ENCODE data around the gene SMCP. TPM values are rescaled to one million over a fixed set of nuclear protein-coding genes. Genes with fewer than 3 reads are reported as not detected.

SMCP gene, protein sequence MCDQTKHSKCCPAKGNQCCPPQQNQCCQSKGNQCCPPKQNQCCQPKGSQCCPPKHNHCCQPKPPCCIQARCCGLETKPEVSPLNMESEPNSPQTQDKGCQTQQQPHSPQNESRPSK
- not detected for total RNA-seq
- long read RNA-seq: 0 reads

DNA sequence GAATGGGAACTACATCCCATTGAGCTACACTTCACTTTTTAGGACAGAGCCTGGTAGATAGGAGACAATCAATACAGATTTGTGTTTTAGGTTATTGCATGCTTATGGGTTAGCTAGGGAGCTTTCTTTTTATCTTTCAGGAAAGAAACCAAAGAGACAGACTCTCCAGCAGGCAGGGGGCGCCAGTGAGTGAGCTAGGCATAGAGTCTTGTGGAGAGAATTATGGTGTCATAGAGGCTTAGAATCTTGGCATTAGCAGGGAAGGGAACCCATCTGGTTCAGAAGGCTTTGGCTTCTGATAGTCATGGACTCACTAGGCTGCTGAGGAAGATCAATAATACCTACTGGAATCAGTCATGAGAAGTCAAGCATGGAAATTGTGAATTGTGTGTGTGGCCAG is at the start of gene SMCP:
SMCP (plus strand) TSS at position 281 of the 400 bp plus-strand sequence. CDS start 6,101 bp downstream, outside the sequence.
- intact Hi-C loops (cut with micrococcal nuclease): no loop called here

DNA sequence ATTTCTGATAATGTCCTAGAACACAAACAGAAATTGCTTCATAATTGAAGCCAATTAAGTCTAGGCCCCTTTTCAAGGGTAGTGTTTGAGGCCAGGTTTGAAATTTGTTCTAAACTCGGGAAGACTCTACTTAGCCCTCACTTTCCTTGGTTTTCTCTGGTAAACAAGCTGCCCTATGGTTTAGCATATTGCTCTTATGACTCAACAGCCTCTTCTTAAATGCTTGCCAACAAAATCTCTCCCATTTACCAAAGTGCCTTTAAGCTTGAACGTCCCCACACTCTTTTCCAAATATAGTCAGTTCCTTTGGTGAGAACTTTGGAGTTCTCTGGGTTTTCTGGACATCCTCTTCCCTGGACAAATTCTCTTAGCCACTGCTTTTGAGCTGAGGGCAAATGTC is 41.3 kb upstream of the SMCP start:
- ATAC-seq: no peak
- intact Hi-C loops (cut with micrococcal nuclease): no loop called here
- no peak for DNase-seq

More for the DNA sequence above, at the start of gene SMCP:
- ATAC-seq: no peak
- no peak for DNase-seq

DNA sequence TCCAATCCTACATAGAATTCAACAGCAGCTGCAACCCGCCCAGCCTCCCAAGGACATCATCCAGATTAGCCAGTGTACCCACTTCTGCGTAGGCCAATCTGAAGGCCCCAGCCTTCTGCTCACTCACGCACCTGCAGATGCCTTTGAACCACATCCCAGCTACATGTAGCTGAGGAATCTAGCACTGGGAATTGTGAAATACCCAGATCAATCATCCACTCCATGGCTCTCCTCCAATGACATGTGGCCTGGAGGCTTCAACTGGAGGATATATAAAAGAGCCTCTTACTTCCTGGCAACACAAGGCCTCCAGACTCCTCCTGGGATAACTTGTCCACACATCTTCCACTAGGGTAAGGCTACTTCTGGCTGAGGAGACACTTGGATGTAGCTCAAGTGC is 35.6 kb upstream of the SMCP start, which contains the start of gene LCE6A:
LCE6A (plus strand) TSS at position 301 of the 400 bp plus-strand sequence. CDS start 665 bp downstream, outside the sequence.
- intact Hi-C loops (cut with micrococcal nuclease): no loop called here
- ATAC-seq: no peak
- DNase-seq: no peak

DNA sequence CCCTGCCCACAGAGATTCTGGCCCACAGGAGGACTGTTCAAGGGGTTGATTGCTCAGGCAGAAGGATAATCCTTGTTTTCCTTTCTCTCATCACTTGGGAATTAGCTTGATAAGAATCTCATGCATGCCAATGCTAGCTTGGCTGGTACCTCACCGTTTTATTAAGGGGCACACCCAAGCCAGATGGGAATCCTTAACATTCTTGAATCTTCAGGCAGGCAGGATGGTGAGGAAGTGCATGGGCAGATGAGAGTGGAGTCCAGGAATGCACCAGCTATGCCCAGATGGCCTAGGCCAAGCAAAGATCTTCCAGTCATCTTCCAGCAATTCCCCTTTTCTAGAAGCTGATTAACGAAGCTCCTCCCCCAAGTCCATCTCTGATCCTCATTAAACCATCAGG is 22.5 kb upstream of the SMCP start:
- no peak for ATAC-seq
- DNase-seq: no peak
- intact Hi-C loops (cut with micrococcal nuclease): no loop called here

DNA sequence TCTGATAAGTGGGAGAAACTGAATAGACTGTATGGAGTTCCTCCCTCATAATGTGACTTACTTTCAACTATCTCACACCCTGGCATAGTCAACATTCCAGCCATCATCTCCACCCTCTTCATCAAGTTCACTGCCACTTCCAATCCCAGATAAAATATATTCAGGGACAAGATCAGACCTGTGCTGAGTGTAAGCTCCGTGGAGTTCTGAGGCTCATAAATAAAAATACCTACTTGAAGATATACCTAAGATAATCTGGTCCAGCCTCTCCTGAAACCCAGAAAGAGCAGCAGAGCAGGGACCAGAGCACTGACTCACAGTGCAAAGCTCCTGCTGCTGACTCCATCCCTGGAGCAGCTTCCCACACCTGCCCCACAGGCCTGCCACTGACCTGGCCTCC is 20.1 kb upstream of the SMCP start:
- ATAC-seq (no peak), DNase-seq (no peak)
- intact Hi-C loops (cut with micrococcal nuclease): no loop called here

DNA sequence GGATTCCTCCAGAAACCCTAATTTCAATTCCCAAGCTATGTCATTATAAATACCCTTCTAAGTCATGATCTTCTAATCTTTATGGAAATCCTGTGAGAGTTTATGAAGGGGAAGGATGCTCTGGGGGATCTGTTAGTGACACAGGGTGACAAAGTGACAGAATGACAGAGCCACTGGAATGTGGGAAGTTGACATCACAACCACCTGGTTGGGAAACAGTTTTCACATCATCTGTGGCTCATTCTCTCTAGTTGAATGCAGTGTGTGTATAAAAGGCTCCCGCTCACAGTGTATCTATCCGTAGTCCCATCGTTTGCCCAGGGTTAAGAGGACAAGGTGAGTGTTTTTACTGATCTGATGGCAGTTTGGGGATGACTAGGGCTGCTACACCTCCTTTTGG is 18.4 kb upstream of the SMCP start, which contains the start of gene LCE7A:
LCE7A (plus strand) TSS at position 301 of the 400 bp plus-strand sequence. CDS start 702 bp downstream, outside the sequence.
- DNase-seq (no peak), ATAC-seq (no peak)
- intact Hi-C loops (cut with micrococcal nuclease): no loop called here

DNA sequence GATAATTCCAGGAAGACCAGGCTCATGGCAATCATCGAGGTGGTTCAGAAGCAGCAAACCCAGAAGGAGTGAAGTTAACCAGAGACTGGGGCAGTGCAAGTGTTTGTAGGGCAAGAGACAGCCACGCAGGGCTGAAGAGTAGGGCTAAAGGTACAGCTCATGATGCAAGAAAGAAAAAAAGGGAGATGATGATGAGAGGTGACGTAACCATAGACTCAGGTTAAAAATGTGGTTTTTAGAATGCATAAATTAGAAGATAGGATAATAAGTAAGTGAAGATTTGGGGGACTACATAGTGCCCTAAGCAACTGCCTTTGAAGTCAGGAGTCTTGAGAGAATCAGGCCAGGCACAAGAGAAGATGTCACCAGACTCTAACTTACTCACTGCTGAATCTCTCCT is 18.0 kb upstream of the SMCP start:
- no peak for ATAC-seq
- DNase-seq: no peak
- intact Hi-C loops (cut with micrococcal nuclease): no loop called here

DNA sequence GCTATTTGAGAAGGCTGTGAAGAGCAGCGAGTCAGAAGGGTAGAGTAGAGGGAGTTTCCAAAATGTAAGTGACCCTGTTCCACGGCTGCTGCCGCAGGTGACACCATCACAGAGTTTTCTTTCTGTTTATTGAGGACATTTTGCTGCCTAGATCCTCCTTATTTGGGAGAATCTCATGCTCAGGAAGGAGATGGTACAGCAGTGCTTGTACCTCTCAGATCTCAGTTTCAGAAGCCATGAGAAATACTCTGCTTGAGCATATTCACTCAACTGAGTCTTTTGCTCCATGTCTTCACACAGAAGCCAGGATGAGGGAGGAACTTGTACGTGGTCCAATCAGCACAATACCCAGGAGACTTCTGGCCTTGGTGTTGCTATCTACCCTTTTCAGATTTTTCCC is 16.7 kb upstream of the SMCP start:
- ATAC-seq (no peak), DNase-seq (no peak)
- intact Hi-C loops (cut with micrococcal nuclease): no loop called here

DNA sequence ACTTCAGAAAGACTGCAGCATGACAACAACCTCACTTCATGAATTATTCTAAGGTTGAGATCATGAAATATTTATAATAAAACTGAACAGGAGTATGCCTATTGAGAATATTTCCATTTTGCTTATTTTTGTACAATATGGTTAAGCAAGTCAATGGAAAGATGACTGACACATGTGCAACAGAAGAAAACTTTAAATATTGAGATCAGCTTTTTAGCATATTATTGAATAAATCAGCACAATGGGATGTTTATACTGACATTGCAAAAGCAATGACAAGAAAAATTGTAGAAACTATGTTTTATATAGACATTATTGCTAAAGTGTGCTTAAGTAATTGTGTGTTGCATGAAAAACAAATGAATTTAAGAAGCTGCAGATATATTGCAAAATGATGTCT is 13.7 kb upstream of the SMCP start:
- no peak for ATAC-seq
- no peak for DNase-seq
- intact Hi-C loops (cut with micrococcal nuclease): no loop called here

DNA sequence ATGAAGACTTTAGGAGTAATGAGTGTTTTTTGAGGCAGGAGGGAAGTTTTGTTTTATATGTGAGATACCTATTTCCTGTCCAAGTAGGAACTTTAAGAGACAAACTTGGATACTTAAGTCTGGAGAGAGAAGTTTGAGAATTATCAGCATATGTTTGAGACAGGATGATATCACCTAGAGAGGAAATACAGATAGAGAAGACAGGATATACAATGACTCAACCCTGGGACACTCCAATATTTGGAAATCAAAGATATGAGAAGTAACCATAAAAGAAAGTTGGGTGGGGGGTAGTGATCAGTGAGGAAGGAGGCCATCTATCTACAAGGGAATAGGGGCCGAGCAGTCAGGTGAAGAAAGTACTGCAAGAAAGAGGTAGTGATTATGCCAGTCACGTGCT is 11.8 kb upstream of the SMCP start:
- intact Hi-C loops (cut with micrococcal nuclease): no loop called here
- no peak for ATAC-seq

DNA sequence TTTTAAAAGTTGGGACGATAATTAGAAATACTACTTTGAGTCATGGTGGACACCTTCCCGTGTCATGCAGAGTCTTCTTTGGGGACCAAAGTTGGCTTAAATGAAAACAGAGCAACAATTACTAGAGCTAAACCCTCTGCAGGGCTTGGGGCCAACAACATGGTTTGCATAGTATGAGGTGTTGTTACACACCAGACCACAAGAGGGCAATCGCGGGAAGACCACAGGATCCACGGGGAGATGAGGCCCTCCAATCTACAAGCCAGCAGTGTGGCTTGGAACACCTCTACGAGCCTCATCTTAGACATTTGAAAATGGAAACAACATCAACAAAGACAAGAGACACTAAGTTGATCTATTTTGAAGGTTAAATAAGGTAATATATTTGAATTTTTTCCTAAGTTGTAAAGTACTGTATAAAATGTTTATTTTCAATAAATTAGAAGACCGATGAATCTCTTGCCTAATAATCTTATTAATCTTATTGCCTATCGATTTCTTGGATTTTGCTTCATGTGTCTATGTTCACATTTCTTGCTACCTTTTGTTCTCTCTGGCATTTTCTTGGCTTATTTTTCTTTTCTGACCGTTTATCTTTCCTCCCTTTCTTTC is 8.2 kb upstream of the SMCP start:
- ATAC-seq (peak; percentile 43), DNase-seq (peak; percentile 32)
- intact Hi-C loops (cut with micrococcal nuclease): no loop called here

More for the DNA sequence above, 11.8 kb upstream of the SMCP start:
- DNase-seq: no peak

DNA sequence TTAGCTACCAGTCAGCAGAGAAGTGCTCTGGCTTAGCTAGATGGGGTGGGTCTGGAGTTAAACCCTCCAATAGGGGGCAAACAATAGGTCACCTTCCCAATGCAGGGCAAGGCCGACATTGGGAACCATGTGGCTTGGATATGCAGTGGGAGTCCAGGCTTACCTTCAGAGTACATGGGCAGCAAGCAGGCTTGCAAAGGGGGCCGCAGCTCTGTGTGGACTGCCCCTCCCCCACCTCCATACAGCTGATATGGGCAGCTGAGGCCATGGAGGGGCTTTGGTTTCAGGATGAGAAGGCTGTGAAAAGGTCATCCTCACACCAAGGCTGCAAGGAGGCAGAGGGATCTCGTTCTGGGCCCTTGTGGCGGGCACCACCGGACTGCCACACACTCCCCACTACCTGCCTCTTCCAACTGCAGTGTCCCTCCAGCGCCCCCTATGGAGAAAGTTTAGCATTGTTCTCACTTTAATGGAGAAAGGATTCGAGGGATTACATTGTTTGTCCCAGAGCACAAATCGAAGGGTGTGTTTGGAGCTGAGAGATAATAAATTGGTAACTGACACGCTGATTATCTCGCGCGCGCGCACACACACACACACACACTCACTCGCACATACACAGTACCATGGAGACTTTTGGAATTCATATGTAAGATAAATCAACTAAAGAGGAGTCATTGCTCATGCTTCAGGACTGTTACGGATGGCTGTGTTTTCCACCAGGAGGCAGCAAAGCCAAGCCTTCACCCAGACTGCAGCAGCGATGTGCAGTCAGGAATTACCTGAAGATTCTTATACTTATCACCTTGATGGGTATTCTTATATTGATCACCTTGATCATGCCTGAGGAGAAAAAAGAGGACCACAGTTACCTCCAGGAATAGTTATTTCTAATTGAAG is 7.0 kb upstream of the SMCP start:
- DNase-seq (no peak), ATAC-seq (no peak)
- intact Hi-C loops (cut with micrococcal nuclease): no loop called here

DNA sequence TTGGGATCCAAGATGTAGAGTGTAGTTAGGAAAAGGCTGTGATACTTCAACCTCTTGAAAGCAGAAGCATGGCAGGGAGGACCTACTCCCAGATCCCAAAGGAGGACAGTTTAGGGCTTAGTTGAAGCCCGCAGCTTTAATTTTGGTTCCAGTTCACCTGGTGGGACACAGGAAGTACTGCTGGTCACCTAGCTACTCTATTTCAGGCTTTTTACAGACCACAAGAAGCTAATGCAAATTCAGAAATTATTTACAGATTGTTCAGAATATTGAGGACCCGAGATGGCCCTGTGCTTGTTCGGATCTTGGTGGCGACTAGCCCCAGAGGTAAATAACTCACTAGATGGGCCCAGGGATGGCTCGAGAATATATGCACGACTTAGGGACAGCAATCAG is 6.4 kb upstream of the SMCP start:
- no peak for ATAC-seq
- intact Hi-C loops (cut with micrococcal nuclease): no loop called here

DNA sequence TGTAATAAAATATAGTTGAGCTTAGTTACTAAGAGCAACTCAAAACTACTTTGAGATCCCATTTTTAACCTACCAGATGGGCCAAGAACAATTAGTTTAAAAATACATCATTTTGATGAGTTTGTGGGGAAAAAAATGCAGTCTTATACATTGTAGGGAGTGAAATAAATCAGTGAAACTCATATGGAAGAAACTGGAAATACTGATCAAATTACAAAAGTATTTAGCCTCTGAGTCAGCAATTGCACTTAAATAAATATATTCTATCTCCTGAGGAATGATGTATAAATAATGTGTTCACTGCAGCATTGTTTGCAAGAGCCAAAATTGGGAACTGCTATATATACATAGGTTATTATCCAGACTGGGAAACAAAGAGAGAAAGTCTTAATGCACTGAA is 4.6 kb upstream of the SMCP start:
- intact Hi-C loops (cut with micrococcal nuclease): no loop called here
- ATAC-seq: no peak
- no peak for DNase-seq

More for the DNA sequence above, 6.4 kb upstream of the SMCP start:
- DNase-seq: no peak

DNA sequence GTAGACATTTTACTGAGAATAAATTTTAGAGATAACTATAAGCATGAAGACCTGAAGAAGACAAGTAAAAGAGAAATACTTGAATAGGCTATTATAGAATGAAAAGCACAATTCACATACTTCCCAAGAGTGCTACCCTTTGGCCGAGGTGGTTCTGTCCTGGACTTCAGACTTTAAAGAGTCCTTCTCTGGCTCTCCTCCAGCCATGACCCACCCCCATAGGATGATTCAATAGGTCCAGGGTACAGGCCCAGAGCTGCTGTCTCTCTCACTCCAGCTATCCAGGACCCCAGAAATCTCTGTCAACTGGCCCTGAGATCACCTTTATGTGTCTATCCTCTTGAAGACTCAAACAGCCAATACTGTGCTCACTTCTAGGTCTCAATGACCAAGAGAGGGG is 1.3 kb upstream of the SMCP start:
- ATAC-seq (no peak), DNase-seq (no peak)
- intact Hi-C loops (cut with micrococcal nuclease): no loop called here

DNA sequence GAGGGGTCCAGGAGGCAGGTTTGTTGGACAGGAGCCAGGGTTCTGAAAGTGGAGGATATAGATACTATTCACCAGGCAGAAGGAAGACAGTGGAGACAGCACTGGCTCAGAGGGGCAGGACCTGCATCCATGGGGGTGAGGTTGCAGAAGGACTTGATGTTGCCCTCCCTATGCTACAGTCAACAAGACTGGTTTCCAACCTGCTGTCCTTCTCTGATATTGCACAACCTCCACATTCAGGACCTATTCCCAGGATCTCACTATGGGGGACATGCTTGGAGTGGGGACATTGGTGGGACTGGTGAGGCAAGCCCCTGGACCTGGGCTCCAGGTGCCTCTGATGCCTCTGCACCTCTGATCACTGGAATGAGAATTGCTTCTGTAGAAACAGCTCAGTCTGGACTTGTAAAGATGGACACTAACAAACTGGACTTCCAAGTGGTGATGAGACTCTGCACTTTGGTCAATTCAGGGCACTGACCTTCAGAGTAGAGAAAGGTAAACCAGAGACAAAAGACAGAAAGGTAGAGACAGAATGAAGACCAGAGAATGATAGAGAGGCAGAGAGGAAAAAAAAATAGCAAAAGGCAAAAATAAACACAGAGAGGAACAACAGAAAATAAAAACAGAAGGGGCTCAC is 1.6 kb downstream of the SMCP start:
- ATAC-seq (no peak), DNase-seq (no peak)
- intact Hi-C loops (cut with micrococcal nuclease): no loop called here

DNA sequence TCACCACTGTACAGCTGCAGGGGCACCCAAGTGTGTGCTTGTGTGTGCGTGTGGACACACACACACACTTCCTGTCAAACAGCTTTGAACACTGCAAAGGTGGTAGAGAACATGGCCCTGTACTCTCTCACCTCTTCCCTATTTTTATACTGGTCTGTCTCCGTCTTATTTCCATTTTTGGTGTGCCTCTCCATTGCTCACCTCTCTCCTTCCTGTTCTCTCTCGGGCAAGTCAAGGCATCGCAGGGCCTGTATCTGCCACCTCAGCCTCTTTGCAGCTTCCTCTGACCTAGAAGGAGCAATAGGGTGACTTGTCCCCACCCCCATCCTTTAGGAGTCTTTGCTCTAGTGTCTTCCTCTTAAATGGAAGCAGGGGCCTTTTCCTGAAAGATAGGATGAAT is 2.2 kb downstream of the SMCP start:
- intact Hi-C loops (cut with micrococcal nuclease): no loop called here
- DNase-seq (no peak), ATAC-seq (no peak)

DNA sequence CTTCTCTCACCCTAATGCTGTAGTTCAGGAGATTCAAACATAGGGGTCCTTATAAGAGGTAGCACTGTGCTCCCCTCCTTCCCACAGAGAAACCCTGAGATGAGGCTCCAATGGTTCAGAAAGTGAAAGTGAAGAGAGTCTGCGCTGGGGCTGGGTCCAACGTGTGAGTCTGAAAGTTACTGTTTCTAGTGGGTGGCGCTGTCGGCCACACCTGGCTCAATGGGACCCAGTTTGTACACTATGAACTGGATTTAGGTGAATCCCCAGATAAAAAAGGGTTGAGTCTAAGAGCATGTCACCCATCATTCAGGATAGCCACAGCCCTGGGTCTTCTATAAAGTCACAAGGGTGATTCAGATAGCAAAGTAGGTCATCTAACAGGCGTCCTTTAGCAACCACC is 2.8 kb downstream of the SMCP start:
- DNase-seq: no peak
- intact Hi-C loops (cut with micrococcal nuclease): no loop called here
- ATAC-seq: no peak

DNA sequence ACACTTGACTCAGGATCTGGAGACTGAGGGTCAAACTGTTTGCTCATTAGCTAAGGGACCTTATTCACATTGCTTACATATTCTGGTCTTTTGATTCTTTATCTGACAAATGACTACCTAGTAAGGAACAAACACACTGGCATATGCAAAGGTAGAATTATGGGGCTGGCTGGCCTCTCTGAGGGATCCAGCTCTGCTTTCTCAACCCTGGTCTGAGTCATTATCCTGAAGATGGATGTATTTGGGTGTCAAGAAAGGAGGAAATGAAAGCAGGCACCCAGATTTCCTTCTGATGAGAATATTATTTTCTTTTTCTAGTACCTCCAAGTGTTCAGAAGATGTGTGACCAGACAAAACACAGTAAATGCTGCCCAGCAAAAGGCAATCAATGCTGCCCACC is 6.0 kb downstream of the SMCP start:
- intact Hi-C loops (cut with micrococcal nuclease): no loop called here
- no peak for DNase-seq
- ATAC-seq: no peak

DNA sequence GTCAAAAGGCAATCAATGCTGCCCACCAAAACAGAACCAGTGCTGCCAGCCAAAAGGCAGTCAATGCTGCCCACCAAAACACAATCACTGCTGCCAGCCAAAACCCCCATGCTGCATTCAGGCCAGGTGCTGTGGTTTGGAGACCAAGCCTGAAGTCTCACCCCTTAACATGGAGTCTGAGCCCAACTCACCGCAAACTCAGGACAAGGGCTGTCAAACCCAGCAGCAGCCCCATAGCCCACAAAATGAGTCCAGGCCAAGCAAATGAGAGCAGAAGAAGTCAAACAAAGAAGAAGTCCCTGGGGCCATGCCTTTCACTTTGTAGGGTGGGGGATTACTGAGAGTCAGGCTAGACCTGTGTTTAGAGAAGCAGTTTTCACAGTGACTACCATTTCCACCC is 6.4 kb downstream of the SMCP start:
- intact Hi-C loops (cut with micrococcal nuclease): no loop called here
- DNase-seq: no peak
- ATAC-seq: no peak
